Thyroid gland (tissue), 4 donors: ENCODE results near the gene ZNF283. TPM values are rescaled to one million over a fixed set of nuclear protein-coding genes. Genes with fewer than 3 reads are reported as not detected.

Source experiments
- DNase-seq, 2 donors: peaks; one replicate each; pipeline ENCODE4 v3.0.0-alpha.2; 2019
- H3K27ac ChIP-seq, 3 donors: fragments of 200-600 bp; sonication (generic); 1 replicate in 2 of 3; 2 replicates in 1 of 3; pipeline ENCODE4 v1.5.1; 2016 to 2019; ENCODE audit warnings: mild to moderate bottlenecking in 1 of 3, moderate library complexity in 1 of 3
- H3K27me3 ChIP-seq: fragments of 200-600 bp; sonication (generic); one replicate; pipeline ENCODE4 v1.5.1; 2019
- H3K36me3 ChIP-seq, 2 donors: fragments of 200-600 bp; sonication (generic); one replicate each; pipeline ENCODE4 v1.5.1; 2016 to 2019
- H3K4me1 ChIP-seq, 2 donors: fragments of 200-600 bp; sonication (generic); one replicate each; pipeline ENCODE4 v1.5.1; 2017 to 2019
- H3K4me3 ChIP-seq, 3 donors: fragments of 200-600 bp; sonication (generic); replicated peaks in 1 of 3; 1 replicate in 2 of 3; 2 replicates in 1 of 3; pipeline ENCODE4 v1.5.1; 2016; ENCODE audit warnings: mild to moderate bottlenecking in 1 of 3
- H3K9me3 ChIP-seq: fragments of 200-600 bp; sonication (generic); one replicate; pipeline ENCODE4 v1.5.1; 2017
- CTCF ChIP-seq, 6 experiments: fragments of 200-600 bp in 3 of 6; fragments of 450-650 bp in 3 of 6; sonication (generic) in 3 of 6; IDR thresholded peaks; one replicate each; pipeline ENCODE4 v1.5.1; 2016 to 2019; ENCODE audit warnings: antibody characterized with exemption in 6 of 6, mild to moderate bottlenecking in 2 of 6, inconsistent platforms in 1 of 6, moderate library complexity in 1 of 6
- POLR2A ChIP-seq, 2 donors: fragments of 450-650 bp; IDR thresholded peaks; one replicate each; pipeline ENCODE4 v1.6.1; 2017; ENCODE audit warnings: antibody characterized with exemption in 2 of 2, mild to moderate bottlenecking in 2 of 2, moderate library complexity in 1 of 2
- WGBS, 2 donors: methylation state at CpG; one replicate each; pipeline ENCODE4 v1.1.5; 2017; 5-methylcytosine and 5-hydroxymethylcytosine counted together
- intact Hi-C: fragments of 100-400 bp; cut with DNase I; formaldehyde crosslinking; loops from one replicate; pipeline ENCODE4 v1.15.1; 2023
- total RNA-seq, 4 donors: library from RNA; depleted of rRNA; stranded (reverse); fragments of >200 nt; gene quantifications; one replicate each; pipeline ENCODE4 v1.2.3, GENCODE V29; 2016

The ZNF283 gene
- total RNA-seq, 4 donors from 2014 or later, result 9.9 to 29.1 (median 18.9) TPM

GRCh38 chr19:43895727-43896308, 68.7 kb downstream of the ZNF283 start:
- Histone ChIP-seq H3K4me1 (no peaks in the 10 kb centered on the region), H3K9me3 (no peaks in the 10 kb centered on the region), H3K36me3 (no peaks in the 10 kb centered on the region), H3K27me3 (no peaks in the 10 kb centered on the region), H3K27ac (no peak overlapping the region), H3K4me3 (no peak overlapping the region)
- DNase-seq, result no peak
- TF ChIP-seq CTCF (IDR thresholded peaks at IDR 0.05), result no peak
- no peak for TF ChIP-seq POLR2A (IDR thresholded peaks at IDR 0.05)
- intact Hi-C loops, result no loop called here
- 89 to 95% methylated on average over 2 of the region's 2 CpGs for WGBS, 2 donors

Other genes starting within 250 kb of the ZNF283 start
- 10 to 100 TPM; 18.0 to 33.5 (median 23.5) TPM for gene IRGQ, start 231.2 kb upstream of the ZNF283 start, total RNA-seq
- gene ZNF576, start 230.7 kb upstream of the ZNF283 start, total RNA-seq, result 10 to 100 TPM; 15.7 to 23.5 (median 17.9) TPM
- gene SRRM5, start 215.2 kb upstream of the ZNF283 start, total RNA-seq, result 1 to 10 TPM in 1 of 4 donors, under 1 TPM in 2, not detected in 1; 0.27 to 1.5 (median 0.59) TPM
- 10 to 100 TPM; 28.9 to 61.5 (median 33.5) TPM for gene ZNF428, start 207.7 kb upstream of the ZNF283 start, total RNA-seq
- 10 to 100 TPM in 1 of 4 donors, 1 to 10 TPM in 3; 2.3 to 11.9 (median 3.4) TPM for gene CADM4, start 187.5 kb upstream of the ZNF283 start, total RNA-seq
- 10 to 100 TPM in 1 of 4 donors, 1 to 10 TPM in 3; 2.4 to 21.1 (median 4.5) TPM for gene PLAUR, start 157.2 kb upstream of the ZNF283 start, total RNA-seq
- gene IRGC, start 111.2 kb upstream of the ZNF283 start, total RNA-seq, result 1 to 10 TPM in 1 of 4 donors, not detected in 3; 1.1 TPM
- 10 to 100 TPM; 15.5 to 34.4 (median 18.8) TPM for gene SMG9, start 72.4 kb upstream of the ZNF283 start, total RNA-seq
- gene KCNN4, start 46.3 kb upstream of the ZNF283 start, total RNA-seq, result 1 to 10 TPM in 2 of 4 donors, under 1 TPM in 2; 0.29 to 1.7 (median 1.0) TPM
- gene LYPD5, start 24.9 kb upstream of the ZNF283 start, total RNA-seq, result 1 to 10 TPM; 1.6 to 7.6 (median 2.5) TPM
- gene ZNF404, start 56.6 kb downstream of the ZNF283 start, total RNA-seq, result 1 to 10 TPM in 3 of 4 donors, under 1 TPM in 1; 0.89 to 2.5 (median 2.0) TPM
- 10 to 100 TPM; 17.4 to 19.7 (median 18.3) TPM for gene ZNF45, start 108.0 kb downstream of the ZNF283 start, total RNA-seq
- 10 to 100 TPM in 2 of 4 donors, 1 to 10 TPM in 2; 5.9 to 17.2 (median 9.9) TPM for gene ZNF221, start 123.9 kb downstream of the ZNF283 start, total RNA-seq
- gene ZNF155, start 156.9 kb downstream of the ZNF283 start, total RNA-seq, result 10 to 100 TPM in 3 of 4 donors, 1 to 10 TPM in 1; 8.7 to 20.8 (median 16.0) TPM
- 1 to 10 TPM; 4.6 to 8.0 (median 5.2) TPM for gene ZNF230, start 175.6 kb downstream of the ZNF283 start, total RNA-seq
- 1 to 10 TPM; 3.3 to 7.0 (median 5.0) TPM for gene ZNF222, start 198.1 kb downstream of the ZNF283 start, total RNA-seq
- 10 to 100 TPM in 2 of 4 donors, 1 to 10 TPM in 2; 5.1 to 10.6 (median 10.0) TPM for gene ZNF223, start 224.7 kb downstream of the ZNF283 start, total RNA-seq
- gene ZNF284, start 244.8 kb downstream of the ZNF283 start, total RNA-seq, result 1 to 10 TPM; 2.6 to 4.9 (median 2.8) TPM